Measurements from ENCODE around the gene CHST13. TPM values are rescaled to one million over a fixed set of nuclear protein-coding genes. Genes with fewer than 3 reads are reported as not detected.
"Not testable (repeated sequence)": the region's sequence is repeated elsewhere in the genome, so short reads cannot be mapped to it uniquely, and the experiment has no call there.

Gene CHST13
- total RNA-seq, 1 experiment from 2014 or later = 1.3 TPM

- DNase-seq (ENCODE audit: low spot score) = no peak
These were observed 1.3 kb downstream of the CHST13 start for GRCh38 chr3:126525091-126525852.

DNA sequence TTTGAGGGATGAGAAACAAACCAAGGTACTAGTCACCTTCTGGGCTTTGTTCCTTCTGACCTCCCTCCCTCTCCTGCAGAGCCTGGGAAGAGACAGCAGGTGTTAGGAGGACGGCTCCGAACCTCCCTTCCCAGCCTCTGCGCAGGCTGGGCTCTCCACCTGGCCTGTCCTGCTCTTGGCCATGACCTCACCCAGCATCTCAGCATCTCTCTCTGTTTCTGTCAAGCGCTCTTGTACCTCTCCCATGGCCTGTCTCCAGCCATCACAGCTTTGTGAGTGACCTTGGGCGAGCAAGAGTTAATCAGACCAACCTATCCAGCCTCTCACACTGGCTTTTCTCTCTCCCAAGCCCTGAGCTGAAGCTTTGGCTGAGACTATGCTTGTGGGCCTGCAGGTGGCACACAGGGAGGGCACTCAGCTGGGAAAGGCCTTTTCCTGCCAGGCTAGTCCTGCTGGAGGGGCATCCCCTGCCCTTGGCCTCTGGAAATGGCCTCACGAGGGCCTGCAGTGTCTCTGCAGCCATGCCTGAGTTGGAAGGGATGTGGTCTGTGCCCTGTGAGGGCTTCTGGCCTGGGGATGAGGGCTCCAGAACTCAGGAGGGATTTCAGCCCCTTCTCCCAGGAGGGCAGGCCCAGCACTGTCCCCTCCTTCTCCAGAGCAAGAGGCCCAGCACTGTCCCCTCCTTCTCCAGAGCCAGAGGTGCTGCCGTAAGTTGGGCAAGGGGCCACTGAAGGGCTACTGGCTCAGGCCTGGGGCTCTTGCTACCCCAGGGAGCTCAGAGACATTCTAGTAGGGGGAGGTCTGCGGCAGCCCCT lies 2.1 kb downstream of the CHST13 start:
- DNase-seq (ENCODE audit: low spot score) = no peak

DNA sequence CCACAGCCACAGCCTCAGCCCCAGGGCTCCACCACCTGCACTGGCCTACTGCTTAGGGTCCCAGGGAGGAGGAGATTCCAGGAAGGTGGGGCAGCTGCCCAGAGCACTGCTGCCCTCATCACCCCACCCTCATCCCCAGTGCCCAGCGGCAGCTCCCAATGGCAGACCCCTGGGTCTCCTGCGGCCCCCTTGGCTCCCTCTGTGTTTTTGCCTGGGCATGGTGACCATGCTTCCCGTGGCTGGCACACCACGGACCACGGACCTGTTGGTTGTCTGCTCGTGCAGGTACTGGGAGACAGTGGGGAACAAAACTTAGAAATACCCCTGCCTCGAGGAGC lies 2.7 kb downstream of the CHST13 start:
- no peak for DNase-seq (ENCODE audit: low spot score)

GRCh38 chr3:126527006-126527405 lies 3.1 kb downstream of the CHST13 start:
- no peak for DNase-seq (ENCODE audit: low spot score)

DNA sequence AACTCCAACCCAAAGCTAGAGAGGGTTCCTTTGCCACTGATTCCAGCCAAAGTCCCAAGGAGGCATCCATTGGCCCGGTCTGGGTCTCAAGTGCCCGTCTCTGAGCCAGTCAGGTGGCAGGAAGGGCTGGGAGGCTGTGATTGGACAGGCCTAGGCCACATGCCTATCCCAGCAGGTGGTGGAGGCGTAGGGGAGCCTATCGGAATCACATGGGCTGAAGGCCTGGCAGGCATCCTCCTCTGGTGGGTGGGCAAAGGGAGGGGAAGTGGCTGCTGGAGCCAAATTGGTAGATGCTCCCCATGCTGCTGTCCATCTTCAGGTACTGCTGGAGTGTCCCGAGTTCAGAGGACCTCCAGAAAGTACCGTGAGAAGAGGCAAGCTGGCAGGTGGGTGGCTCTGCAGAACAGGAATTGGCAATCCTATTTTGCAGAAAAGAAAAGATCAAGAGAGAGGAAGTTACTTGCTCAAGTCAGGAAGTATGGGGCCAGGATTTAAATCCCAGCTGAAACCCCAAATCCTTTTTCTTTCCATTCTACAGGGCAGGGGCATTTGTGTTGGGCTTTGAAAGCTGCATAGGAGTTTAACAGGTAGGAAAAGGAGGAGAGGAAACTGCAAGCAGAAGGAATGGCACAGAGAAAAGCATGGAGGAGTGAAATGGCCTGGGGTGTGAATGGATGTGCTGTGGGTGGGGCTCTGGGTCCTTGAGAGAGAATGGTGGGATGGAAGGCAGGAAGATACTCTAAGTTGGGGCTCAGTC lies 3.7 kb downstream of the CHST13 start:
- DNase-seq (ENCODE audit: low spot score) = no peak

DNA sequence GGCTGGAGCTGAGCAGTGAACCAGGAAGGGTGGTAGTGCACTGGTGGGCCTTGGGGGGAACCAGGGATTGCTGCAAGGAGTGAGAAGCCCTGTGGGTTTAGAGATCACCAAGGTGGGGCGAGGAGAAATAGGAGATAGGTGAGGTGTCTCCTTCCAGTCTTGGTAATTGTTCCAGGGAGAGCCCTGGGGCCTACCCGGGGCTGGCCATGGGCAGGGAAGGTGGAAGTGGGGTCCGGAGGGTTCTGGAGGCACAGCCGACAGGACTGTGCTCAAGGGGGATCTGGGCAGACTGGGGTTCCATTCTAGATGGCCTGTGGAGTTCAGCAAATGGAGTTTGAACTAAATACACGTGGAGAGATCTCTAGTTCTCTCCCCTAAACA lies 4.5 kb downstream of the CHST13 start:
- no peak for DNase-seq (ENCODE audit: low spot score)

GRCh38 chr3:126528800-126529541 lies 5.0 kb downstream of the CHST13 start:
- DNase-seq (ENCODE audit: low spot score) = peak; percentile 44

DNA sequence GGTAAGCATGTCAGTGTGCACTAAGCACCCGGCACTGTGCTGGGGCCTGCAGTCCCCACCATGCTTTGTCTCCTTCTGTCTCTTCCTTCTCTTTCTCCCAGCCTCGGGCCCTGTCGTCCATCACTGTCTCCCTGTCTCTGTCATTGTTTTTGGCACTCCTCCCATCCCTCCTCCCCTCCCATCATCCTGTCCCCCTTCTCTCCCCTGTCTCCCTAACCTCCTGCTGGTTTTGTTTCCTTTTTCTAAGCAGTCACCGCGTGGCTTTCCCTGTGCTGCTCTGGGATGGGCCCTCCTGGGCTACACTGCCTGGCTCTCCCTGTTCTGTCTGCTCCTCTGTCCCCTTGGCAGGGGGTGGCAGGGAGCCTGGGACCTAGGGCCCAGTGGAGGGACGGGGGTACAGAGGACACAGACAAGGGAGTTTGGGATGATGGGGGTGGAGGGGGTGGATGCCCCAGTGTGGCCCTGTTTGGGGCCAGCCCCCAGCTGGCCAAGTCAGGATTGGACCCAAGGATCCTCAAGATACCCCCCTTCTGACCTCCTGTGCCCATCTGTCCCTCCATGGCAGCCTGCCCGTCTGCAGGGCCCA lies 5.7 kb downstream of the CHST13 start:
- DNase-seq (ENCODE audit: low spot score) = no peak

DNA sequence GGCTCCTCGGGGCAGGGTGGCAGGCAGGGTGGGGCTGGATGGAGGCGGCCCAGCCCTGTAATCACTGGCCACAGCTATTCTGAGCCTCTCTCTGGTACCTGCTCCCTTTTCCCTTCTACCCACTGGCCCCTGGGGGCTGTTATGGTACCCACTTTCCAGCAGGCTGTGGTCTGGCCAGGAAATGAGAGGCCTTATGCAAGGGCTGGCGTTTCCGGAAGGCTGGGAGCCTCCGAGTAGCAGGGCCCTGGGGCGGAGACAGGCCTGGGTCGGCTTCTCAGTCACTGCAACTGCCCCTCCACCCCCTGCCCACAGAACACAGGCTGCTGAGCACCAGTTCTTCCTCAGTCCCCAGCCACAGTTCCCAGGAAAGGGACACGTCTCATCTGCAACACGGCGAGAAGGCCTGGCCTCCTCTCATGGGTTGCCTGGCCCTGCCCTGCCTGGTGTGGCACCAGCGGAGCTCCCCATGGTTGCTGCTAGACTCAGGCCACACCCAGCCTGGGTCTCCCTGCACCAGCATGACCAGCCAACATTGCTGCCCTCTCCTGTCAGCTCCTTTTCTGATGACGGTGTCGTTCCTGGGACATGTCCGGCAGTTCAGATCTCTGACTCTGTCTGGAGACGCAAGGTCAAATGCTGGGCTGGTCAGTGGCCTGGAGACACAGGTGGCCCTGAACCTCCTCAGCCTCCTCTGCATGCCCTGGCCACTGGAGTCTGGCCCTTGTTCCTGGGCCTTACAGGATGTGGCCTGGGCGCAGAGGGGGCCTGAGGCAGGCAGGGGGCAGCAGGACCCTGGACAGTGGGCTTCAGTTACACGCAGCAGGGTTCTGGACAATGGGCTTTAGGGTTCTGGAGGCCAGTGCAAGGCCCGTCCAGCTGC lies 6.5 kb downstream of the CHST13 start:
- DNase-seq (ENCODE audit: low spot score) = no peak

- DNase-seq (ENCODE audit: low spot score) = no peak
These were observed 7.0 kb downstream of the CHST13 start for GRCh38 chr3:126531051-126531330.

DNA sequence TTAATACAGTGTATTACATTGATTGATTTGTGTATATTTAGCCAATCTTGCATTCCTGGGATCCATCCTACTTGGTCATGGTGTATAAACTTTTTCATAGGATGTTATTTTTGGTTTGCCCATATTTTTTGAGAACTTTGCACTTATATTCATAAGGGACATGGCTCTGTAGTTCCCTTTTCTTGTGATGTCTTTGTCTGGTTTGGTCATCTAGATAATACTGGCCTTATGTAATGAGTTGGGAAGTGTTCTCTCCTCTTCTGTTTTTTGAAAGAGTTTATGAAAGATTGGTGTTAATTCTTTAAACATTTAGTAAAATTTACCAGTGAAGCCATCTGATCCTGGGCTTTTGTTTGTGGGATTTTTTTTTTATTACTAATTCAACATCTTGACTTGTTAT lies 9.6 kb downstream of the CHST13 start:
- no peak for DNase-seq (ENCODE audit: low spot score)

DNA sequence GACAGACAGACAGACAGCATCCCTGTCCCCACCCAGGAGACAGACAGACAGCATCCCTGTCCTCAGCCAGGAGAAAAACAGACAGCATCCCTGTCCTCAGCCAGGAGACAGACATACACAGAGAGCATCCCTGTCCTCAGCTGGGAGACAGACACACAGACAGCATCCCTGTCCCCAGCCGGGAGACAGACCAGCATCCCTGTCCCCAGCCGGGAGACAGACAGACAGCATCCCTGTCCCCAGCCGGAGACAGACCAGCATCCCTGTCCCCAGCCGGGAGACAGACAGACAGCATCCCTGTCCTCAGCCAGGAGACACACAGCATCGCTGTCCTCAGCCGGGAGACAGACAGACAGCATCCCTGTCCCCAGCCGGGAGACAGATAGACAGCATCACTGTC lies 10.8 kb downstream of the CHST13 start:
- DNase-seq (ENCODE audit: low spot score) = not testable (repeated sequence)

DNA sequence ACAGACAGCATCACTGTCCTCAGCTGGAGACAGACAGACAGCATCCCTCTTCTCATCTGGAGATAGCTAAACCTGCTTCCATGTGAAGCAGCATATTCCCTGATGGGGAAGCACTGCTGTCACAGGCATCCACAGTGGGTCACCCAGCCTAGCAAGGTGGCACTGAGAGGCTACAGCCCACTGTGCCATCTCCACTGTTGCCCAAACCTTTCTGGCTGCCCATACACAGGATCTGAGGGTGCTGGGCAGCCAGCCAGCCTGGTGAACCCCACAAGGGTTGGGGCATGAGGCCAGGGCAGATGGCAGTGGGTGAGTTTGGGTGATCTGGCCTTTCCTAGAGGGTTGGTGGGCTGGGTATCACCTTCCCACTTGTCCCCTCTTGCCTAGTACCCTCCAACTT lies 11.7 kb downstream of the CHST13 start:
- DNase-seq (ENCODE audit: low spot score) = no peak

GRCh38 chr3:126536126-126536525 lies 12.2 kb downstream of the CHST13 start:
- DNase-seq (ENCODE audit: low spot score) = no peak

DNA sequence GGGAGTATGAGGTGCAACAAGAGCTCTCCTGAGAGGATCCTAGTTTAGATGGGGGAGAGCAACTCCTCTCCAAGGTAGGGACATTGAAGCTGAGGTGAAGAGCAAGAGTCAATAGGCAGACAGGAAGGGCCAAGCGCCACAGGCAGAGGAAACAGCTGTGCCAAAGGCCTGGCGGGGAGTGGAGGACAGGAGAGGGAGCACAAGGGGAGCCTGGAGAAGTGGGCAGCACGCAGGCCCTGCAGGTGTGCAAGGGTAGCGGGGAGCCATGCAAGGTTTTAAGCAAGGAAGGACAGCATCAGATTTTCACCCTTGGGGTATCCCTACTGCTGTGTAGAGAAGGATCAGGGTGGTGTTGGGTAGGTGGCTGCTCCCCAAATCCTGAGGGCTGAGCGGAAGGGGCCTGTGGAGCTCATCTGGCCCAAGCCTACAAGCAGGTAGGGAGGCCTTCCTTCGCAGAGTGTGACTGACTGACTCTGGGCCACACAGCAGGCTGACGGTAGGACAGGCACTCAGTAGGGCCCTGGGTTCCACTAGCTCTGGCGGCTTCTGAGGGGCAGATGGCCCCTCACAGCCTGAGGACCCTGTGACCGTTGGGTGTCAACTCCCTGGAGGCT lies 13.3 kb downstream of the CHST13 start:
- DNase-seq (ENCODE audit: low spot score) = no peak

- DNase-seq (ENCODE audit: low spot score) = no peak
These were observed 13.9 kb downstream of the CHST13 start for GRCh38 chr3:126537730-126538281.

DNA sequence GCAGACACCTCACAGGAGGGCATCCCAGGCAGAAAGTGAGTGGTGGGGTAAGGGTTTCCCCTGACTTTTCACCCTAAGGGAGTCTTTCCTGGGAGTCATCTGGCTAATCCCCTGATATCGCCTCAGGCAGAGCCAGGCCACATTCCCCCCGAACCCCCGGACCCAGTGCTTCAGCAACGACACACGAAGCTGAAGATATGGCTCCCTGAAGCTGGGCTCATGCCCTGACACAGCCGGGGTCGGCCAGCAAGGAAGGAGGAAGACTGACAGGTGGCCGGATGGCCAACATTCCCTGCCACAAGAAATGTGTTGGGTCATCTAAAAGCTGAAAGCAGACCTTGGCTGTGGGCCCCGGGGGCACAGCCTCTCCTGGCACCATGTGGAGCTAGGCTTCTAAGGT lies 14.4 kb downstream of the CHST13 start:
- no peak for DNase-seq (ENCODE audit: low spot score)

- no peak for DNase-seq (ENCODE audit: low spot score)
These were observed 15.0 kb downstream of the CHST13 start for GRCh38 chr3:126538966-126539365.

GRCh38 chr3:126539558-126540250 lies 15.7 kb downstream of the CHST13 start:
- DNase-seq (ENCODE audit: low spot score) = no peak
